CD14-positive monocyte (primary cell): ENCODE results near the gene MAST4. TPM values are rescaled to one million over a fixed set of nuclear protein-coding genes. Genes with fewer than 3 reads are reported as not detected.

Experiments
- DNase-seq, 3 donors: peaks; one replicate each; pipeline ENCODE4 v3.0.0-alpha.2; 2011 to 2022
- H2AFZ ChIP-seq: 2 replicates; pipeline ENCODE4 v1.6.0; 2012; ENCODE audit warnings: mild to moderate bottlenecking, low read depth, low read length, inconsistent platforms; ENCODE audit not compliant: insufficient read depth, poor library complexity, severe bottlenecking
- H3K27ac ChIP-seq, 2 donors: 1 replicate in 1 of 2; 2 replicates in 1 of 2; pipeline ENCODE4 v1.5.1; 2012 to 2013; ENCODE audit warnings: low read length in 2 of 2, control low read depth in 1 of 2, inconsistent platforms in 1 of 2, low read depth in 1 of 2, mild to moderate bottlenecking in 1 of 2
- H3K27me3 ChIP-seq, 2 donors: one replicate each; pipeline versions ENCODE4 v1.6.0 to v1.6.1; 2011 to 2013; ENCODE audit warnings: low read length in 2 of 2; ENCODE audit not compliant: control insufficient read depth in 2 of 2, insufficient read depth in 2 of 2
- H3K36me3 ChIP-seq, 2 donors: replicated peaks in 1 of 2; 1 replicate in 1 of 2; 2 replicates in 1 of 2; pipeline versions ENCODE4 v1.5.1 to v1.6.1; 2012 to 2013; ENCODE audit warnings: low read length in 2 of 2, control low read depth in 1 of 2, inconsistent platforms in 1 of 2, mild to moderate bottlenecking in 1 of 2; ENCODE audit not compliant: insufficient read depth in 2 of 2, control insufficient read depth in 1 of 2
- H3K4me1 ChIP-seq, 2 donors: 1 replicate in 1 of 2; 2 replicates in 1 of 2; pipeline versions ENCODE4 v1.5.1 to v1.6.1; 2012 to 2013; ENCODE audit warnings: low read length in 2 of 2, control low read depth in 1 of 2, inconsistent platforms in 1 of 2, mild to moderate bottlenecking in 1 of 2, moderate library complexity in 1 of 2; ENCODE audit not compliant: insufficient read depth in 2 of 2, control insufficient read depth in 1 of 2
- H3K4me2 ChIP-seq: replicated peaks from 2 replicates; pipeline ENCODE3; 2012; ENCODE audit warnings: low read length, moderate library complexity, mild to moderate bottlenecking; ENCODE audit not compliant: poor library complexity, severe bottlenecking; ENCODE audit errors: extremely low read depth
- H3K4me3 ChIP-seq, 3 experiments: fragments of 200-600 bp in 1 of 3; sonication (generic) in 1 of 3; replicated peaks in 1 of 3; 1 replicate in 2 of 3; 2 replicates in 1 of 3; pipeline ENCODE4 v1.5.1; 2011 to 2013; ENCODE audit warnings: low read length in 3 of 3, mild to moderate bottlenecking in 3 of 3, control low read depth in 2 of 3, low read depth in 2 of 3, inconsistent platforms in 1 of 3, moderate library complexity in 1 of 3
- H3K79me2 ChIP-seq: 2 replicates; pipeline ENCODE4 v1.6.0; 2012; ENCODE audit warnings: mild to moderate bottlenecking, control low read depth, inconsistent platforms, low read length, moderate library complexity; ENCODE audit not compliant: insufficient read depth
- H3K9ac ChIP-seq: 2 replicates; pipeline ENCODE4 v1.6.0; 2017; ENCODE audit warnings: low read length, mild to moderate bottlenecking; ENCODE audit not compliant: insufficient read depth, poor library complexity, severe bottlenecking
- H3K9me3 ChIP-seq, 2 donors: replicated peaks in 1 of 2; 1 replicate in 1 of 2; 2 replicates in 1 of 2; pipeline versions ENCODE4 v1.5.1 to v1.6.1; 2012 to 2013; ENCODE audit warnings: low read length in 2 of 2, control low read depth in 1 of 2; ENCODE audit not compliant: control insufficient read depth in 1 of 2, insufficient read depth in 1 of 2
- H4K20me1 ChIP-seq: 2 replicates; pipeline ENCODE4 v1.6.0; 2012; ENCODE audit warnings: mild to moderate bottlenecking, low read length, control low read depth, moderate library complexity; ENCODE audit not compliant: insufficient read depth
- H3K27ac Mint-ChIP-seq, 7 donors: one replicate each; pipeline ENCODE4 v1.8.0; 2020; ENCODE audit warnings: mild to moderate bottlenecking in 7 of 7, mixed read lengths in 7 of 7, moderate library complexity in 6 of 7, inconsistent platforms in 2 of 7
- H3K27me3 Mint-ChIP-seq, 3 donors: one replicate each; pipeline ENCODE4 v1.8.0; 2021 to 2022; ENCODE audit warnings: low read depth in 3 of 3, mild to moderate bottlenecking in 3 of 3, mixed read lengths in 3 of 3, moderate library complexity in 3 of 3, inconsistent platforms in 1 of 3
- H3K36me3 Mint-ChIP-seq, 2 donors: one replicate each; pipeline ENCODE4 v1.8.0; 2020; ENCODE audit warnings: mixed read lengths in 2 of 2, inconsistent platforms in 1 of 2, mild to moderate bottlenecking in 1 of 2
- H3K4me1 Mint-ChIP-seq: one replicate; pipeline ENCODE4 v1.8.0; 2020; ENCODE audit warnings: mild to moderate bottlenecking, mixed read lengths
- H3K4me3 Mint-ChIP-seq, 2 donors: one replicate each; pipeline ENCODE4 v1.8.0; 2020; ENCODE audit warnings: mild to moderate bottlenecking in 2 of 2, mixed read lengths in 2 of 2, moderate library complexity in 1 of 2
- H3K9me3 Mint-ChIP-seq, 7 donors: one replicate each; pipeline ENCODE4 v1.8.0; 2020 to 2022; ENCODE audit warnings: mixed read lengths in 7 of 7, mild to moderate bottlenecking in 6 of 7, moderate library complexity in 6 of 7, inconsistent platforms in 2 of 7
- CTCF ChIP-seq: fragments of 200-600 bp; IDR thresholded peaks from one replicate; pipeline ENCODE4 v1.8.0; 2022; ENCODE audit warnings: antibody characterized with exemption, mild to moderate bottlenecking
- WGBS: methylation state at CpG from one replicate; pipeline ENCODE4 v1.1.5; 2013; ENCODE audit warnings: missing lambda C conversion rate; ENCODE audit not compliant: insufficient coverage; 5-methylcytosine and 5-hydroxymethylcytosine counted together
- intact Hi-C, 2 donors: fragments of 100-400 bp; cut with micrococcal nuclease; formaldehyde crosslinking; loops; one replicate each; pipeline versions ENCODE4 v1.15.0 to v1.15.1; 2023
- polyA plus RNA-seq, 3 donors: library from polyadenylated mRNA; depleted of rRNA in 1 of 3; unstranded in 2 of 3; stranded (reverse) in 1 of 3; fragments of 300-500 nt in 2 of 3; fragments of >200 nt in 1 of 3; fragmentation: Illumina TruSeq in 2 of 3; gene quantifications; 1 replicate in 2 of 3; 2 replicates in 1 of 3; pipeline ENCODE4 v1.2.3, GENCODE V29; 2012 to 2021

The MAST4 gene
- polyA plus RNA-seq, 3 donors = 0.03 to 0.24 TPM; not detected in 1

- no peaks in the 10 kb centered on the region for H3K36me3 ChIP-seq
- H3K9me3 Mint-ChIP-seq = no peaks in the 10 kb centered on the region
- intact Hi-C loops = loop anchor here in 1 of 2 donors (10.0 kb wide), 1 partner anchor 212 kb away; no protein-coding TSS in a partner anchor
- no peaks in the 10 kb centered on the region for H4K20me1 ChIP-seq
- no peak overlapping the region for H3K9ac ChIP-seq
- H3K27ac ChIP-seq = no peak overlapping the region
- H3K4me1 Mint-ChIP-seq = peaks cover 20% of the 10 kb centered on the region
- H3K79me2 ChIP-seq = no peaks in the 10 kb centered on the region
- 40% methylated on average over 1 of the region's 6 CpGs for WGBS
- H3K9me3 ChIP-seq = no peaks in the 10 kb centered on the region
- no peak for TF ChIP-seq CTCF
- DNase-seq = no peak
- H3K4me1 ChIP-seq = peaks cover 12 to 19% of the 10 kb centered on the region in 2 donors
- peaks cover 0 to 3% of the 10 kb centered on the region in 2 donors for H3K36me3 Mint-ChIP-seq
- H2AFZ ChIP-seq = no peak overlapping the region
- peaks cover 0 to 10% (median 5%) of the 10 kb centered on the region in 3 donors for H3K27me3 Mint-ChIP-seq
- H3K27me3 ChIP-seq = peaks cover 5 to 7% of the 10 kb centered on the region in 2 donors
- H3K4me3 ChIP-seq = peak overlapping the region in 1 of 3 experiments; percentile 79
- no peak overlapping the region for H3K27ac Mint-ChIP-seq
- H3K4me3 Mint-ChIP-seq = no peak overlapping the region
- peak overlapping the region; percentile 91 for H3K4me2 ChIP-seq
Measured at GRCh38 chr5:67002832-67003684, 406.9 kb downstream of the MAST4 start.

GRCh38 chr5:67003685-67003934 lies 407.4 kb downstream of the MAST4 start:
- Histone ChIP-seq H2AFZ (peak overlapping the region; percentile 91), H3K9ac (peak overlapping the region; percentile 65), H3K4me1 (peaks cover 12 to 19% of the 10 kb centered on the region in 2 donors), H3K27ac (no peak overlapping the region), H3K9me3 (no peaks in the 10 kb centered on the region), H3K36me3 (no peaks in the 10 kb centered on the region), H3K27me3 (peaks cover 5 to 7% of the 10 kb centered on the region in 2 donors), H3K4me3 (peak overlapping the region; percentile 51 to 79 (median 67)), H3K79me2 (no peaks in the 10 kb centered on the region), H3K4me2 (peak overlapping the region; percentile 91), H4K20me1 (no peaks in the 10 kb centered on the region)
- no peak for TF ChIP-seq CTCF
- Mint-ChIP-seq H3K4me3 (peak overlapping the region; percentile 74 to 85), H3K9me3 (no peaks in the 10 kb centered on the region), H3K4me1 (peaks cover 20% of the 10 kb centered on the region), H3K27me3 (peaks cover 0 to 10% (median 5%) of the 10 kb centered on the region in 3 donors), H3K27ac (peak overlapping the region in 2 of 7 donors; percentile 36 to 41), H3K36me3 (peaks cover 0 to 3% of the 10 kb centered on the region in 2 donors)
- intact Hi-C loops = loop anchor here in 1 of 2 donors (10.0 kb wide), 1 partner anchor 211 kb away; no protein-coding TSS in a partner anchor
- WGBS = no CpG with 5 or more reads among the region's 4 CpGs
- DNase-seq = no peak
